A673 (cell line): ENCODE measurements around the gene MTM1. TPM values are rescaled to one million over a fixed set of nuclear protein-coding genes. Genes with fewer than 3 reads are reported as not detected.
A peak's percentile ranks its signal among the peaks of the same experiment; 100 is the strongest.

Experiments used
- BruUV-seq: library from RNA; stranded (reverse); fragments of 400-500 nt; replicated peaks from 2 replicates; lab custom pipeline; 2021; lab: Mats Ljungman, UMichigan
- CTCF ChIA-PET: fragments of 300-600 bp; sonication (Branson Sonifier 250); formaldehyde crosslinking; loops from one replicate; lab custom pipeline; 2022; ENCODE audit warnings: antibody characterized with exemption; lab: Charles Lee
- POLR2A ChIA-PET: fragments of 300-600 bp; sonication (Branson Sonifier 250); formaldehyde crosslinking; loops from one replicate; lab custom pipeline; 2022; ENCODE audit warnings: antibody characterized with exemption; ENCODE audit not compliant: low non-redundant PET; lab: Charles Lee
- DNase-seq: peaks from one replicate; pipeline ENCODE4 v3.0.0-alpha.2; 2015; ENCODE audit warnings: low spot score
- H3K27ac ChIP-seq: fragments of 200-600 bp; sonication (generic); 2 replicates; pipeline ENCODE4 v1.5.1; 2016; ENCODE audit warnings: mixed run types, low read depth, mild to moderate bottlenecking, mixed read lengths, antibody characterized with exemption, low read length; ENCODE audit not compliant: poor library complexity, severe bottlenecking
- H3K27me3 ChIP-seq: fragments of 200-600 bp; sonication (generic); replicated peaks from 2 replicates; pipeline ENCODE4 v1.6.1; 2017; ENCODE audit warnings: mixed run types, low read depth, mild to moderate bottlenecking, mixed read lengths, antibody characterized with exemption, low read length; ENCODE audit not compliant: insufficient read depth, poor library complexity
- H3K36me3 ChIP-seq: fragments of 200-600 bp; sonication (generic); 2 replicates; pipeline ENCODE4 v1.6.1; 2016; ENCODE audit warnings: mixed run types, mild to moderate bottlenecking, mixed read lengths, antibody characterized with exemption, low read length; ENCODE audit not compliant: insufficient read depth, poor library complexity, severe bottlenecking
- H3K4me1 ChIP-seq: fragments of 200-600 bp; sonication (generic); 2 replicates; pipeline ENCODE4 v1.6.1; 2017; ENCODE audit warnings: mixed run types, mild to moderate bottlenecking, mixed read lengths, antibody characterized with exemption, low read length; ENCODE audit not compliant: insufficient read depth, poor library complexity, severe bottlenecking
- H3K4me3 ChIP-seq: fragments of 200-600 bp; sonication (generic); 2 replicates; pipeline ENCODE4 v1.5.1; 2016; ENCODE audit warnings: low read depth, mixed run types, mild to moderate bottlenecking, mixed read lengths, low read length; ENCODE audit not compliant: poor library complexity, severe bottlenecking
- H3K9me3 ChIP-seq: fragments of 200-600 bp; sonication (generic); 2 replicates; pipeline ENCODE4 v1.6.1; 2016; ENCODE audit warnings: mixed run types, low read depth, mild to moderate bottlenecking, mixed read lengths, antibody characterized with exemption, low read length; ENCODE audit not compliant: poor library complexity, severe bottlenecking
- EZH2 ChIP-seq: fragments of 200-600 bp; sonication (generic); IDR thresholded peaks from 2 replicates; pipeline ENCODE4 v1.6.1; 2017; ENCODE audit warnings: borderline replicate concordance, low read depth, mild to moderate bottlenecking, mixed read lengths, antibody characterized with exemption, low read length; ENCODE audit not compliant: poor library complexity, severe bottlenecking
- intact Hi-C: fragments of 100-400 bp; cut with micrococcal nuclease; formaldehyde crosslinking; loops from one replicate; pipeline ENCODE4 v1.10.0; 2022; ENCODE audit not compliant: unreplicated experiment
- total RNA-seq: library from RNA; stranded (reverse); gene quantifications from 2 replicates; pipeline ENCODE4 v1.2.3, GENCODE V29; 2021
- TF ChIP-seq, protein P1 (sequence below): fragments of 300-800, 200-600 bp; sonication (generic); conservative IDR thresholded peaks from 2 replicates; pipeline ENCODE4 v1.5.1; 2017; ENCODE audit warnings: low read depth, mild to moderate bottlenecking, antibody characterized with exemption, low read length, moderate library complexity, mixed read lengths

MTM1 gene
- total RNA-seq, 1 experiment from 2014 or later, result 7.1 TPM

DNA sequence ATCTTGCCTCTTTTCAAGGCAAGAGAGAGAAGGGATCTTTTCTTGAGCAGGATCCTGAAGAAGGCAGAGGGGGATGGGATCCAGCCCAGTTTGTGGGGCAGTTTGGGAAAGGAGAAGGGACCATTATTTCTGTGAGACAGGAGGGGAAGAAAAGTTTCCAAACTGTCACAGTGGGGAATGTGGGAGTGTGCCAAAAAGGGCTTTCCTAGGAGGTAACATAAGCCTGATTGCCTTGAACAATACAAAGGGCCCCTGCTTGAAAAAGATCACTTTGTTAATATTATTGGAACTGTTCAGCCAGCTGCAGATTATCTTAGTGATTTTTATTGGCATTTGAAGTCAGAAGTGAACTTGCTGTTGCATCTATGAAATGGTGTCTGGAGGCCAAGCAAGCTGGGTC lies 55.2 kb downstream of the MTM1 start:
- DNase-seq, result peak; percentile 35
- no peaks in the 10 kb centered on the region for H3K36me3 ChIP-seq
- intact Hi-C loops, result no loop called here
- no peak overlapping the region for H3K4me3 ChIP-seq
- no peaks in the 10 kb centered on the region for H3K27me3 ChIP-seq
- ChIA-PET CTCF (no interaction called here), POLR2A (no interaction called here)
- no peak overlapping the region for H3K27ac ChIP-seq
- BruUV-seq, result no TSS peak
- H3K4me1 ChIP-seq, result no peaks in the 10 kb centered on the region
- no peak for TF ChIP-seq EZH2
- TF ChIP-seq, protein P1, sequence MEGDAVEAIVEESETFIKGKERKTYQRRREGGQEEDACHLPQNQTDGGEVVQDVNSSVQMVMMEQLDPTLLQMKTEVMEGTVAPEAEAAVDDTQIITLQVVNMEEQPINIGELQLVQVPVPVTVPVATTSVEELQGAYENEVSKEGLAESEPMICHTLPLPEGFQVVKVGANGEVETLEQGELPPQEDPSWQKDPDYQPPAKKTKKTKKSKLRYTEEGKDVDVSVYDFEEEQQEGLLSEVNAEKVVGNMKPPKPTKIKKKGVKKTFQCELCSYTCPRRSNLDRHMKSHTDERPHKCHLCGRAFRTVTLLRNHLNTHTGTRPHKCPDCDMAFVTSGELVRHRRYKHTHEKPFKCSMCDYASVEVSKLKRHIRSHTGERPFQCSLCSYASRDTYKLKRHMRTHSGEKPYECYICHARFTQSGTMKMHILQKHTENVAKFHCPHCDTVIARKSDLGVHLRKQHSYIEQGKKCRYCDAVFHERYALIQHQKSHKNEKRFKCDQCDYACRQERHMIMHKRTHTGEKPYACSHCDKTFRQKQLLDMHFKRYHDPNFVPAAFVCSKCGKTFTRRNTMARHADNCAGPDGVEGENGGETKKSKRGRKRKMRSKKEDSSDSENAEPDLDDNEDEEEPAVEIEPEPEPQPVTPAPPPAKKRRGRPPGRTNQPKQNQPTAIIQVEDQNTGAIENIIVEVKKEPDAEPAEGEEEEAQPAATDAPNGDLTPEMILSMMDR, result no peak
- H3K9me3 ChIP-seq, result no peaks in the 10 kb centered on the region

DNA sequence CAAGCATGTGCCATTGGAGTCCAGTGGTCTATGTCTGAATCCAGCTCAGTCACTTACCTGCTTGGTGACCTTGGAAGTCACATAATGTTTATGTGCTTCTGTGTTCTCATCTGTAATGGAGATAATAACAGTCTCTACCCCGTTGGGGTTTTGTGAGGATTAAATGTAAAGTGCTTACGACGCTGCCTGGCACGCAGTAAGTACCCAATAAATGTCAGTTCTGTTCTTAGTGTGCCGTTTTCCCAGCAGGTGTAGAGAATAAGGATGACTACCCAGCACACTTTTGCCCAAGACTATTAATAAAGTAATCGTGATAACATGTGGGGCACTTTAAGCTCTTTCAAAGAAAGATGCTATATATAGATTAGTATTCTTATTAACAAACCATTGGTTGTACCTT lies 56.7 kb downstream of the MTM1 start:
- ChIA-PET CTCF (no interaction called here), POLR2A (no interaction called here)
- no peak for TF ChIP-seq EZH2
- TF ChIP-seq, protein P1, result no peak
- Histone ChIP-seq H3K27me3 (no peaks in the 10 kb centered on the region), H3K4me1 (no peaks in the 10 kb centered on the region), H3K9me3 (no peaks in the 10 kb centered on the region), H3K27ac (no peak overlapping the region), H3K36me3 (no peaks in the 10 kb centered on the region), H3K4me3 (no peak overlapping the region)
- DNase-seq, result no peak
- no TSS peak for BruUV-seq
- intact Hi-C loops, result no loop called here

DNA sequence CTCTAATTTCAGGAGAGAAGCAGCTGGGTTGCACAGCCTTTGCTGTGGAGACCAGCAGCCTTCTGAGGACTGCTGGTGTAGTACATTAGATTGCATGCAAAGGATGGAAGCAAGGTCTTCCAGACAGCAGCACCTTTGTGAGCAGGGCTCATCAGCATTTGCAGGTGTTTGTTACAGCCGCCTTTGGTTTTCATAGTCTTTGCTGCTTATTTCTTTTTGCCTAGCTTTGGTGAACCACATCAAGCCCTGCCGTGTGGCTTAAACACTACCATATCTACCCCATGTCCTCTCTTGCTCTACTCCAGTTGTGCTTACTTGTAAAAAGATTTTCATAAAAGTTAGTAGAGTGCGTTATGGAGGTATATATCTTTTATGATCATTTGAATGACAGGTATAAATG lies 57.5 kb downstream of the MTM1 start:
- no peak overlapping the region for H3K4me3 ChIP-seq
- no TSS peak for BruUV-seq

More for the DNA sequence above, 57.5 kb downstream of the MTM1 start:
- POLR2A ChIA-PET, result no interaction called here
- Histone ChIP-seq H3K27ac (no peak overlapping the region), H3K27me3 (no peaks in the 10 kb centered on the region), H3K36me3 (no peaks in the 10 kb centered on the region), H3K4me1 (no peaks in the 10 kb centered on the region), H3K9me3 (no peaks in the 10 kb centered on the region)
- intact Hi-C loops, result no loop called here
- CTCF ChIA-PET, result no interaction called here
- no peak for DNase-seq
- TF ChIP-seq EZH2, result no peak
- TF ChIP-seq, protein P1, result no peak
